ENCODE measurements around the gene IQSEC3.
A peak's percentile ranks its signal among the peaks of the same experiment; 100 is the strongest.

Gene IQSEC3

DNA sequence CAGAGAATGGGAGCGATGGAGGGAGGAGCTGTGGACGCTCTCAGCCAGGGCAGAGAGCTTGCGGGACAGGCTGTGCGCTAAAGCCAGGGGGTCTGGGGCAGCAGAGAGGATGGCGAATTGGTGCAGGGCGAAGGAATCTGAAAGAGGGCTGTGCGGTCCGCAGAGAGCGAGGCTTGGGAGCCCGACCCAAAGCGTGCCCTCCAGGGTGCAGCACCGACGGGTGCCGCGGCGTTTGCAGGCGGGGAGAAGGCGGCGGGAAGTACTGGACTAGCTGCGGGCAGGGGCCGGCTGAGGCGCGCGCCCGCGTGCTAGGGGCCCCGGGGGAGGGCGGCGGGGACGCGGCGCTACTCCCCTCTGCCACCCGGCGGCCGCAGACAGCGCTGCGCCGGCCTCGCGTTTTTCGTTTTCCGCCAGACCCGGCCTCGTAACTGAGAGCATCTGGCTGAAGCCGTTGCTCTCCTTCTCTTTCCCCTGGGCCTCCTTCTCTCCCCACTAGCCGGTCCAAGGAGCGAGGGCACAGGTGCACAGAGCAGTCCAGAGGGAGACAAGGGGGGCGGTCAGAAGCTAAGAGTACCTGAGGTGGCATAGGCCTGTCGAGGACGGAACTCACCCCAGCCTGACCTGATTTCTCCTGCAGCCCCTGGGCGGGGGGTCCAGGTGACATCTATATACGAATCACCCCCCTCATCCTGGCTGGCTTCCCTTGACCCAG lies 122.5 kb downstream of the IQSEC3 start (continued):
- no peak for TF ChIP-seq ZFHX2 (tag by site-specific recombination; conservative IDR thresholded peaks at IDR 0.05)
- no peak for TF ChIP-seq ZNF830 (tag by site-specific recombination; IDR thresholded peaks at IDR 0.05; ENCODE audit: low read depth)
- no peak for TF ChIP-seq OSR2 (tag by site-specific recombination; IDR thresholded peaks at IDR 0.05)
- no peak for TF ChIP-seq ZNF473 (tag by site-specific recombination; IDR thresholded peaks at IDR 0.05)
- no peak for TF ChIP-seq ZNF768 (tag by site-specific recombination; IDR thresholded peaks at IDR 0.05)
- TF ChIP-seq, protein P1, sequence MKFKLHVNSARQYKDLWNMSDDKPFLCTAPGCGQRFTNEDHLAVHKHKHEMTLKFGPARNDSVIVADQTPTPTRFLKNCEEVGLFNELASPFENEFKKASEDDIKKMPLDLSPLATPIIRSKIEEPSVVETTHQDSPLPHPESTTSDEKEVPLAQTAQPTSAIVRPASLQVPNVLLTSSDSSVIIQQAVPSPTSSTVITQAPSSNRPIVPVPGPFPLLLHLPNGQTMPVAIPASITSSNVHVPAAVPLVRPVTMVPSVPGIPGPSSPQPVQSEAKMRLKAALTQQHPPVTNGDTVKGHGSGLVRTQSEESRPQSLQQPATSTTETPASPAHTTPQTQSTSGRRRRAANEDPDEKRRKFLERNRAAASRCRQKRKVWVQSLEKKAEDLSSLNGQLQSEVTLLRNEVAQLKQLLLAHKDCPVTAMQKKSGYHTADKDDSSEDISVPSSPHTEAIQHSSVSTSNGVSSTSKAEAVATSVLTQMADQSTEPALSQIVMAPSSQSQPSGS (tag by site-specific recombination; IDR thresholded peaks at IDR 0.05; ENCODE audit: low read depth) = no peak
- no peak for TF ChIP-seq ZNF416 (tag by site-specific recombination; IDR thresholded peaks at IDR 0.05)
- no peak for TF ChIP-seq ZNF138 (tag by site-specific recombination; IDR thresholded peaks at IDR 0.05; ENCODE audit: borderline replicate concordance)
- TF ChIP-seq ZBTB8A (tag by site-specific recombination; IDR thresholded peaks at IDR 0.05) = no peak
- no peak for TF ChIP-seq ZNF223 (tag by site-specific recombination; IDR thresholded peaks at IDR 0.05)
- TF ChIP-seq ZXDB (tag by site-specific recombination; IDR thresholded peaks at IDR 0.05) = peak; percentile 69
- TF ChIP-seq ZNF112 (tag by site-specific recombination; IDR thresholded peaks at IDR 0.05) = no peak
- no peak for TF ChIP-seq KLF10 (tag by site-specific recombination; IDR thresholded peaks at IDR 0.05)
- TF ChIP-seq ZNF677 (tag by site-specific recombination; IDR thresholded peaks at IDR 0.05) = no peak
- no peak for TF ChIP-seq ZNF16 (tag by site-specific recombination; IDR thresholded peaks at IDR 0.05; ENCODE audit: low read depth)
- no peak for TF ChIP-seq ZNF239 (tag by site-specific recombination; IDR thresholded peaks at IDR 0.05)
- TF ChIP-seq, protein P2, sequence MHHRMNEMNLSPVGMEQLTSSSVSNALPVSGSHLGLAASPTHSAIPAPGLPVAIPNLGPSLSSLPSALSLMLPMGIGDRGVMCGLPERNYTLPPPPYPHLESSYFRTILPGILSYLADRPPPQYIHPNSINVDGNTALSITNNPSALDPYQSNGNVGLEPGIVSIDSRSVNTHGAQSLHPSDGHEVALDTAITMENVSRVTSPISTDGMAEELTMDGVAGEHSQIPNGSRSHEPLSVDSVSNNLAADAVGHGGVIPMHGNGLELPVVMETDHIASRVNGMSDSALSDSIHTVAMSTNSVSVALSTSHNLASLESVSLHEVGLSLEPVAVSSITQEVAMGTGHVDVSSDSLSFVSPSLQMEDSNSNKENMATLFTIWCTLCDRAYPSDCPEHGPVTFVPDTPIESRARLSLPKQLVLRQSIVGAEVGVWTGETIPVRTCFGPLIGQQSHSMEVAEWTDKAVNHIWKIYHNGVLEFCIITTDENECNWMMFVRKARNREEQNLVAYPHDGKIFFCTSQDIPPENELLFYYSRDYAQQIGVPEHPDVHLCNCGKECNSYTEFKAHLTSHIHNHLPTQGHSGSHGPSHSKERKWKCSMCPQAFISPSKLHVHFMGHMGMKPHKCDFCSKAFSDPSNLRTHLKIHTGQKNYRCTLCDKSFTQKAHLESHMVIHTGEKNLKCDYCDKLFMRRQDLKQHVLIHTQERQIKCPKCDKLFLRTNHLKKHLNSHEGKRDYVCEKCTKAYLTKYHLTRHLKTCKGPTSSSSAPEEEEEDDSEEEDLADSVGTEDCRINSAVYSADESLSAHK (tag by site-specific recombination; IDR thresholded peaks at IDR 0.05) = no peak
- TF ChIP-seq ZNF776 (tag by site-specific recombination; IDR thresholded peaks at IDR 0.05; ENCODE audit: borderline replicate concordance) = no peak
- peak; percentile 28; the same call in 1 of the 2 replicates for TF ChIP-seq GLIS1 (tag by site-specific recombination; IDR thresholded peaks at IDR 0.05)
- no peak for TF ChIP-seq ZNF529 (tag by site-specific recombination; IDR thresholded peaks at IDR 0.05; ENCODE audit: insufficient replicate concordance)
- no peak for TF ChIP-seq ZNF37A (tag by site-specific recombination; IDR thresholded peaks at IDR 0.05)
- TF ChIP-seq, protein P3, sequence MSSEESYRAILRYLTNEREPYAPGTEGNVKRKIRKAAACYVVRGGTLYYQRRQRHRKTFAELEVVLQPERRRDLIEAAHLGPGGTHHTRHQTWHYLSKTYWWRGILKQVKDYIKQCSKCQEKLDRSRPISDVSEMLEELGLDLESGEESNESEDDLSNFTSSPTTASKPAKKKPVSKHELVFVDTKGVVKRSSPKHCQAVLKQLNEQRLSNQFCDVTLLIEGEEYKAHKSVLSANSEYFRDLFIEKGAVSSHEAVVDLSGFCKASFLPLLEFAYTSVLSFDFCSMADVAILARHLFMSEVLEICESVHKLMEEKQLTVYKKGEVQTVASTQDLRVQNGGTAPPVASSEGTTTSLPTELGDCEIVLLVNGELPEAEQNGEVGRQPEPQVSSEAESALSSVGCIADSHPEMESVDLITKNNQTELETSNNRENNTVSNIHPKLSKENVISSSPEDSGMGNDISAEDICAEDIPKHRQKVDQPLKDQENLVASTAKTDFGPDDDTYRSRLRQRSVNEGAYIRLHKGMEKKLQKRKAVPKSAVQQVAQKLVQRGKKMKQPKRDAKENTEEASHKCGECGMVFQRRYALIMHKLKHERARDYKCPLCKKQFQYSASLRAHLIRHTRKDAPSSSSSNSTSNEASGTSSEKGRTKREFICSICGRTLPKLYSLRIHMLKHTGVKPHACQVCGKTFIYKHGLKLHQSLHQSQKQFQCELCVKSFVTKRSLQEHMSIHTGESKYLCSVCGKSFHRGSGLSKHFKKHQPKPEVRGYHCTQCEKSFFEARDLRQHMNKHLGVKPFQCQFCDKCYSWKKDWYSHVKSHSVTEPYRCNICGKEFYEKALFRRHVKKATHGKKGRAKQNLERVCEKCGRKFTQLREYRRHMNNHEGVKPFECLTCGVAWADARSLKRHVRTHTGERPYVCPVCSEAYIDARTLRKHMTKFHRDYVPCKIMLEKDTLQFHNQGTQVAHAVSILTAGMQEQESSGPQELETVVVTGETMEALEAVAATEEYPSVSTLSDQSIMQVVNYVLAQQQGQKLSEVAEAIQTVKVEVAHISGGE (tag by site-specific recombination; conservative IDR thresholded peaks at IDR 0.05; ENCODE audit: low read depth) = no peak
- TF ChIP-seq ZNF610 (tag by site-specific recombination; IDR thresholded peaks at IDR 0.05; ENCODE audit: borderline replicate concordance) = no peak
- no peak for TF ChIP-seq ZNF555 (tag by site-specific recombination; conservative IDR thresholded peaks at IDR 0.05)
- no peak for TF ChIP-seq GLI4 (tag by site-specific recombination; IDR thresholded peaks at IDR 0.05)
- no peak for TF ChIP-seq ZNF658 (tag by site-specific recombination; IDR thresholded peaks at IDR 0.05)
- TF ChIP-seq ZBTB17 (tag by site-specific recombination; IDR thresholded peaks at IDR 0.05) = no peak
- TF ChIP-seq, protein P4, sequence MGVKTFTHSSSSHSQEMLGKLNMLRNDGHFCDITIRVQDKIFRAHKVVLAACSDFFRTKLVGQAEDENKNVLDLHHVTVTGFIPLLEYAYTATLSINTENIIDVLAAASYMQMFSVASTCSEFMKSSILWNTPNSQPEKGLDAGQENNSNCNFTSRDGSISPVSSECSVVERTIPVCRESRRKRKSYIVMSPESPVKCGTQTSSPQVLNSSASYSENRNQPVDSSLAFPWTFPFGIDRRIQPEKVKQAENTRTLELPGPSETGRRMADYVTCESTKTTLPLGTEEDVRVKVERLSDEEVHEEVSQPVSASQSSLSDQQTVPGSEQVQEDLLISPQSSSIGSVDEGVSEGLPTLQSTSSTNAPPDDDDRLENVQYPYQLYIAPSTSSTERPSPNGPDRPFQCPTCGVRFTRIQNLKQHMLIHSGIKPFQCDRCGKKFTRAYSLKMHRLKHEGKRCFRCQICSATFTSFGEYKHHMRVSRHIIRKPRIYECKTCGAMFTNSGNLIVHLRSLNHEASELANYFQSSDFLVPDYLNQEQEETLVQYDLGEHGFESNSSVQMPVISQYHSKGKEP (tag by site-specific recombination; IDR thresholded peaks at IDR 0.05) = no peak
- no peak for TF ChIP-seq GFI1B (tag by site-specific recombination; IDR thresholded peaks at IDR 0.05)
- no peak for TF ChIP-seq ZNF624 (tag by site-specific recombination; IDR thresholded peaks at IDR 0.05)
- TF ChIP-seq ZNF837 (tag by site-specific recombination; IDR thresholded peaks at IDR 0.05) = no peak
- TF ChIP-seq ZNF132 (tag by site-specific recombination; IDR thresholded peaks at IDR 0.05; ENCODE audit: borderline replicate concordance) = no peak
- no peak for TF ChIP-seq ZNF311 (tag by site-specific recombination; IDR thresholded peaks at IDR 0.05; ENCODE audit: borderline replicate concordance)
- no peak for TF ChIP-seq ZNF501 (tag by site-specific recombination; IDR thresholded peaks at IDR 0.05)
